Measurements from ENCODE around the gene ANXA3.

- TF ChIP-seq, protein P1, sequence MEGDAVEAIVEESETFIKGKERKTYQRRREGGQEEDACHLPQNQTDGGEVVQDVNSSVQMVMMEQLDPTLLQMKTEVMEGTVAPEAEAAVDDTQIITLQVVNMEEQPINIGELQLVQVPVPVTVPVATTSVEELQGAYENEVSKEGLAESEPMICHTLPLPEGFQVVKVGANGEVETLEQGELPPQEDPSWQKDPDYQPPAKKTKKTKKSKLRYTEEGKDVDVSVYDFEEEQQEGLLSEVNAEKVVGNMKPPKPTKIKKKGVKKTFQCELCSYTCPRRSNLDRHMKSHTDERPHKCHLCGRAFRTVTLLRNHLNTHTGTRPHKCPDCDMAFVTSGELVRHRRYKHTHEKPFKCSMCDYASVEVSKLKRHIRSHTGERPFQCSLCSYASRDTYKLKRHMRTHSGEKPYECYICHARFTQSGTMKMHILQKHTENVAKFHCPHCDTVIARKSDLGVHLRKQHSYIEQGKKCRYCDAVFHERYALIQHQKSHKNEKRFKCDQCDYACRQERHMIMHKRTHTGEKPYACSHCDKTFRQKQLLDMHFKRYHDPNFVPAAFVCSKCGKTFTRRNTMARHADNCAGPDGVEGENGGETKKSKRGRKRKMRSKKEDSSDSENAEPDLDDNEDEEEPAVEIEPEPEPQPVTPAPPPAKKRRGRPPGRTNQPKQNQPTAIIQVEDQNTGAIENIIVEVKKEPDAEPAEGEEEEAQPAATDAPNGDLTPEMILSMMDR (conservative IDR thresholded peaks at IDR 0.05; ENCODE audit: low read depth, low read length) = no peak
- TF ChIP-seq EZH2phosphoT487 (IDR thresholded peaks at IDR 0.05; ENCODE audit: borderline replicate concordance, low read length) = no peak
- TF ChIP-seq EZH2 (IDR thresholded peaks at IDR 0.05; ENCODE audit: low read length, unreplicated experiment) = no peak
These were observed 14.4 kb downstream of the ANXA3 start for GRCh38 chr4:78565971-78566372.
